CD4-positive, alpha-beta T cell treated with Interleukin-4 for 1 hour (primary cell): ENCODE measurements around the gene RHOT2.

Experiments
- DNase-seq, 2 donors: peaks; one replicate each; pipeline ENCODE4 v3.0.0-alpha.2; 2020 to 2022

RHOT2 gene

GRCh38 chr16:671353-672131, 3.6 kb downstream of the RHOT2 start:
- no peak for DNase-seq

GRCh38 chr16:672371-672770, 4.4 kb downstream of the RHOT2 start:
- no peak for DNase-seq

GRCh38 chr16:672851-673250, 4.9 kb downstream of the RHOT2 start:
- DNase-seq = no peak

DNA sequence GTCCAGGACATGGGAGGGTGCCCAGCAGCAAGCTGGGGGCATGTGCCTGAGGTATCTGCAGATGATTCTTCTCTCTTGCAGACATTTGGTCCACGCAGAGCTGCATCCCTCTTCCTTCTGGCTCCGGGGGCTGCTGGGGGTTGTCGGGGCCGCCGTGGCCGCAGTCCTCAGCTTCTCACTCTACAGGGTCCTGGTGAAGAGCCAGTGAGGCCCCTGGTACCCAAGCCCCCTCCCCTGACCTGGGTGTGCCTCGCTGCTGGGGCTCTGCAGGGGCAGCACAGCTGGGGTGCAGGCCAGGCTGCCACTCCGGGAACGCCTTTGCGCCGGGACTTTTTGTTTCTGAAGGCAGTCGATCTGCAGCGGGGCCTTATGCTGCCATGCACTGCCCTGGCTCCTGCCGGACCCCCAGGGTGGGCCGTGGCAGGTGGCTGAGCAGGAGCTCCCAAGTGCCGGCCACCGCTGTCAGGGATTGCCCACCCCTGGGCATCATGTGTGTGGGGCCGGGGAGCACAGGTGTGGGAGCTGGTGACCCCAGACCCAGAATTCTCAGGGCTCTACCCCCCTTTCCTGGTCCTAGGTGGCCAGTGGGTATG, 5.6 kb downstream of the RHOT2 start:
- DNase-seq = no peak

DNA sequence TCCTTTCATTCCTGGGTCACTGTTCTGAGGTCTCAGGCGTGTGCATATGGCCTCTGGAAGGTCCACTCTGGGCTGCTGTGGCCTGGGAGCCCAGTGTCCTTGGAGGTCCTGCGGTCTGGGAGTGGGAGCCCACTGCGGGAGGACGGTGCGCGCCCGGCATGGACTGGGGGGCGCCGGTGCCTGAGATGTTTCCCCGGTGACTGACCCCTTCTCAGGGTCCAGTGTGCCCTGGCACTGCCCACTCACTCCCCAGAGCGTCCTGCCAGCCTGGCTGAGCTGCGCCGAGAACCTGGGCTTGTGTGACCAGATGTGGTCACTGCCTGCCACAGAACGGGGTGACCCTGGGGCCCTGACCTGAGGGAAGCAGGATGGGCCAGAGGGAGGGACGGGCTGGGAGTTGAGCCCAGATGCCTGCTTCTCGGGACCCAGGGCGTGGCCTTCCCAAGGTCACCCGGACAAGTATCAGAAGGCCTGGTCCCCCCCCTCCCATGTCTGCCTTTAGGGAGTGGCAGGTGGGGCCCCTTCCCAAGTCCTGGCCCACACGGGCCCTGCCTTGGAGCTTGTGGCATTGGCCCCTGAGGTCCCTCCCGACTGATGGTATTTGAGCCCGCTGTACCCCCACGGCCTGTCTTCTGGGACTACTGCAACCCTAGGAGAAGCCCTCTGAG, 6.4 kb downstream of the RHOT2 start:
- no peak for DNase-seq

GRCh38 chr16:674968-675883, 7.3 kb downstream of the RHOT2 start, which contains the start of gene RHBDL1:
Gene RHBDL1 (plus strand): TSS chr16:675671. CDS start chr16:675791, 120 bp downstream.
- no peak for DNase-seq

DNA sequence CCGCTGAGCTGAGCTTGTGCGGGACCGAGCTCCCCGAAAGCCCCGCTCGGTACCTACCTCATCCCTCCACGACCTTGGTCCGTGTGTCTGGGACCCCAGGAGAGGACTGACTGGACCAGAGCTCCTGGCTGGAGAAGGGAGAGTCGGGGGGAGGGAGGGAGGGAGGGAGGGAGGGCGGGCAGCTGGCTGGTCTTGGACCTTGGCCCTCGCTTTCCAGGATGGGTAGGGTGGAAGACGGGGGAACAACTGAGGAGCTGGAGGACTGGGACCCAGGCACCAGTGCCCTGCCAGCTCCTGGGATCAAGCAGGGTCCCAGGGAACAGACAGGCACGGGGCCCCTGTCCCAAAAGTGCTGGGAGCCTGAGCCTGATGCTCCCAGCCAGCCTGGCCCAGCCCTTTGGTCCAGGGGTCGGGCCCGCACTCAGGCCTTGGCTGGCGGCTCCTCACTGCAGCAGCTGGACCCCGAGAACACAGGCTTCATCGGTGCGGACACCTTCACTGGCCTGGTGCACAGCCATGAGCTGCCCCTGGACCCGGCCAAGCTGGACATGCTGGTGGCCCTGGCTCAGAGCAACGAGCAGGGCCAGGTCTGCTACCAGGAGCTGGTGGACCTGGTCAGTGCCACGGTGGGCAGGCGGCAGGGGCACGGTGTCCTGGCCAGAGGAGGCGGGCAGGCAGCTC, 8.1 kb downstream of the RHOT2 start:
- DNase-seq = no peak

DNA sequence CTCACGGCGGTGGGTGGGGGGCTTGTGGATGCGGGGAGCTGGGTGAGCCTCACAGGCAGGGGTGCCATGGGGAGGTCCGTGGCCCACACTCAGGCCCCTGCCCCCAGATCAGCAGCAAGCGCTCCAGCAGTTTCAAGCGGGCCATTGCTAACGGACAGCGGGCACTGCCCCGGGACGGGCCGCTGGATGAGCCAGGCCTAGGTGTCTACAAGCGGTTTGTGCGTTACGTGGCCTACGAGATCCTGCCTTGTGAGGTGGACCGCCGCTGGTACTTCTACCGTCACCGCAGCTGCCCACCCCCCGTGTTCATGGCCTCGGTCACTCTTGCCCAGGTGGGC, 8.6 kb downstream of the RHOT2 start:
- DNase-seq = no peak

DNA sequence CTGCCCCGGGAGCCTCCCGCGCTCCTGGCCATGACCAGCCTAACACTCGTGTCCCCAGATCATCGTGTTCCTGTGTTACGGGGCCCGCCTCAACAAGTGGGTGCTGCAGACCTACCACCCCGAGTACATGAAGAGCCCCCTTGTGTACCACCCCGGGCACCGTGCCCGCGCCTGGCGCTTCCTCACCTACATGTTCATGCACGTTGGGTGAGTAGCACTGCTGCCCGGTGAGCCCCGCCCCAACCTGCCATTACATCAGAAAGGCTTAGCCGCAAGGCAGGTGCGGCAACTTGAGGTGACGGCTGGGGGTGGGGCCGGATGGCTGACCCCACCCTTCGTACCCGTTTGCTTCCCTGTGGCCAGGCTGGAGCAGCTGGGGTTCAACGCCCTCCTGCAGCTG, 9.0 kb downstream of the RHOT2 start:
- peak in 1 of 2 donors; percentile 53 for DNase-seq

- no peak for DNase-seq
Observed at GRCh38 chr16:677316-678190, 9.6 kb downstream of the RHOT2 start.

GRCh38 chr16:678209-678857, 10.4 kb downstream of the RHOT2 start:
- DNase-seq = no peak

GRCh38 chr16:678858-679813, 11.2 kb downstream of the RHOT2 start:
- DNase-seq = peak; percentile 55 to 63

- DNase-seq = peak; percentile 86 to 90
Observed at GRCh38 chr16:679814-680624, 12.1 kb downstream of the RHOT2 start, which contains the start of gene STUB1. Gene STUB1 (plus strand): TSS chr16:680410. CDS start chr16:680526, 116 bp downstream.

GRCh38 chr16:680625-680945, 12.7 kb downstream of the RHOT2 start:
- no peak for DNase-seq

DNA sequence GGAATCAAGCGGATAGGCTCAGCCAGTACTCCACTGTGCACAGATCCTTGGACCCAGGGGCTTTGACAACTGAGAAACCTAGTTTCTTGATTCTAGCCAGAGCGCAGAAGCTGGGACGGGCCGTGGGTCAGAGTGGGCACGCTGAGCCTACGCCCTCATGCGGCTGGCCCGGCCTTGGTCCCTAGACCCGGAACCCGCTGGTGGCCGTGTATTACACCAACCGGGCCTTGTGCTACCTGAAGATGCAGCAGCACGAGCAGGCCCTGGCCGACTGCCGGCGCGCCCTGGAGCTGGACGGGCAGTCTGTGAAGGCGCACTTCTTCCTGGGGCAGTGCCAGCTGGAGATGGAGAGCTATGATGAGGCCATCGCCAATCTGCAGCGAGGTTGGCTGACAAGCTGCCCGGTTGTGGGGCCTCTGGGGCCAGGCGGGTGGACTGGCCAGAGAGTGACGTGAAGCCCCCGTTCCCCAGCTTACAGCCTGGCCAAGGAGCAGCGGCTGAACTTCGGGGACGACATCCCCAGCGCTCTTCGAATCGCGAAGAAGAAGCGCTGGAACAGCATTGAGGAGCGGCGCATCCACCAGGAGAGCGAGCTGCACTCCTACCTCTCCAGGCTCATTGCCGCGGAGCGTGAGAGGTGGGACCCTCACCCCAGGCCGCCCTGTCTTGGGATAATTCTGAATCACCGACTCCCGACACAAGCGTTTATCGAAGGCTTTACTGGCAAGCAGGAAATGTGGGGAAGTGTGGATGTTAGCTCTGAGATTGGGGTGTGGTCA, 13.2 kb downstream of the RHOT2 start:
- DNase-seq = no peak

GRCh38 chr16:681746-682427, 14.0 kb downstream of the RHOT2 start:
- DNase-seq = no peak
